ENCODE results near the gene KCNH2.
A peak's percentile ranks its signal among the peaks of the same experiment; 100 is the strongest.

GRCh38 chr7:150986099-150986512 lies 8.0 kb upstream of the KCNH2 start:
- peak in 1 of 2 donors; percentile 65 for TF ChIP-seq CTCF (IDR thresholded peaks at IDR 0.05)
- TF ChIP-seq POLR2AphosphoS5 (IDR thresholded peaks at IDR 0.05) = no peak
- TF ChIP-seq POLR2A (IDR thresholded peaks at IDR 0.05) = no peak
- TF ChIP-seq EP300 (IDR thresholded peaks at IDR 0.05) = no peak

Measured in suprapubic skin (tissue), 4 donors.